GM10248 (cell line): ENCODE results near the gene TFIP11.

Source experiments
- CTCF ChIA-PET: fragments of 300-600 bp; sonication (Branson Sonifier 250); formaldehyde crosslinking; extraction: SDS; loops from one replicate; lab custom pipeline; 2021; ENCODE audit warnings: antibody characterized with exemption; lab: Yijun Ruan, JAX
- POLR2A ChIA-PET: fragments of 350-650 bp; sonication (Branson Sonifier 250); formaldehyde crosslinking; extraction: SDS; loops from one replicate; lab custom pipeline; 2020; ENCODE audit warnings: antibody characterized with exemption; lab: Yijun Ruan, JAX
- DNase-seq: peaks from one replicate; pipeline ENCODE4 v3.0.0; 2012; ENCODE audit errors: extremely low spot score
- TF ChIP-seq, protein P1 (sequence below): IDR thresholded peaks from 2 replicates; pipeline ENCODE4 v1.5.1; 2012; ENCODE audit warnings: mild to moderate bottlenecking, low read depth; ENCODE audit errors: extremely low read depth, missing control alignments, control extremely low read depth

Gene TFIP11

GRCh38 chr22:26480611-26480932 is 31.7 kb downstream of the TFIP11 start:
- POLR2A ChIA-PET = interaction anchor here (1.1 kb wide), 1 partner anchor 10 kb away, joined by 3 read pairs; no protein-coding TSS in a partner anchor
- no peak for DNase-seq
- TF ChIP-seq, protein P1, sequence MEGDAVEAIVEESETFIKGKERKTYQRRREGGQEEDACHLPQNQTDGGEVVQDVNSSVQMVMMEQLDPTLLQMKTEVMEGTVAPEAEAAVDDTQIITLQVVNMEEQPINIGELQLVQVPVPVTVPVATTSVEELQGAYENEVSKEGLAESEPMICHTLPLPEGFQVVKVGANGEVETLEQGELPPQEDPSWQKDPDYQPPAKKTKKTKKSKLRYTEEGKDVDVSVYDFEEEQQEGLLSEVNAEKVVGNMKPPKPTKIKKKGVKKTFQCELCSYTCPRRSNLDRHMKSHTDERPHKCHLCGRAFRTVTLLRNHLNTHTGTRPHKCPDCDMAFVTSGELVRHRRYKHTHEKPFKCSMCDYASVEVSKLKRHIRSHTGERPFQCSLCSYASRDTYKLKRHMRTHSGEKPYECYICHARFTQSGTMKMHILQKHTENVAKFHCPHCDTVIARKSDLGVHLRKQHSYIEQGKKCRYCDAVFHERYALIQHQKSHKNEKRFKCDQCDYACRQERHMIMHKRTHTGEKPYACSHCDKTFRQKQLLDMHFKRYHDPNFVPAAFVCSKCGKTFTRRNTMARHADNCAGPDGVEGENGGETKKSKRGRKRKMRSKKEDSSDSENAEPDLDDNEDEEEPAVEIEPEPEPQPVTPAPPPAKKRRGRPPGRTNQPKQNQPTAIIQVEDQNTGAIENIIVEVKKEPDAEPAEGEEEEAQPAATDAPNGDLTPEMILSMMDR = no peak
- CTCF ChIA-PET = interaction anchor here (1.4 to 5.5 kb wide), 3 partner anchors 12 to 185 kb away, joined by 4 to 28 read pairs (median 7); no protein-coding TSS in a partner anchor

- DNase-seq = no peak
- CTCF ChIA-PET = interaction anchor here (1.1 to 5.5 kb wide), 9 partner anchors 11 to 185 kb away, joined by 3 to 28 read pairs (median 4); no protein-coding TSS in a partner anchor
- TF ChIP-seq, protein P1 = no peak
- POLR2A ChIA-PET = no interaction called here
Measured at GRCh38 chr22:26479792-26480610, 32.3 kb downstream of the TFIP11 start.

GRCh38 chr22:26479043-26479791 is 33.1 kb downstream of the TFIP11 start:
- ChIA-PET POLR2A (no interaction called here), CTCF (interaction anchor here (0.9 to 1.5 kb wide), 9 partner anchors 9 to 186 kb away, joined by 3 to 8 read pairs (median 3); no protein-coding TSS in a partner anchor)
- TF ChIP-seq, protein P1 = no peak
- DNase-seq = no peak

GRCh38 chr22:26477341-26477731 is 34.9 kb downstream of the TFIP11 start:
- ChIA-PET POLR2A (no interaction called here), CTCF (no interaction called here)
- no peak for DNase-seq
- TF ChIP-seq, protein P1 = no peak

DNA sequence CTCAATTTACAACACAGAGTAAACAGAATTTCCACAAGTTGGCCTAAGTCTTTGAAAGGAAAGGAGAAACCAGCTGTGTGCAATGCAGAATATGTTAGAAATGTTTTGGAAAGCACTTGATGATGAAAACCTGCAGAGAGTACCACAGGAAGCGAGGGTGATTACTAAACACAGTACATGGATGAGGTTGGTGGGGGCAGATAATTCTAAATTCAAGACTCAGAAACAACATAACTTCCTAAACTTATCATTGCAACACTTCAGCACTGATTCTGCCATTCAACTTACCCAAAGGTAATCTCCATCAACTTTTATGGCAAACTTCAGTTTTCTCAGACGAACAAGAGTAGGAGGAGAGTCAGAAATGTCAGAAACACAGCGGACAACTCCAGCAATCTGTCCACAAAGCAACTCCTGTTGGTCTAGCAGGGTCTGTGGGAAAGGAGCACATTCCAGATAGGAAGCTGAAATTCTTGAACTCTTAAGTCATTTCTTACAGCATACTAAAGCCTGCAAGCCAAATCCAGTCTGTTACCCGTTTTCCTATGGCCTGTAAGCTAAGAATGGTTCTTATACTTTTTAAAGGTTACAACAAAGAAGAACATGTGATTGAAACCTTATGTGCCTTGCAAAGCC is 35.5 kb downstream of the TFIP11 start:
- no peak for DNase-seq
- CTCF ChIA-PET = no interaction called here
- TF ChIP-seq, protein P1 = no peak
- POLR2A ChIA-PET = interaction anchor here (0.6 kb wide), 1 partner anchor 16 kb away, joined by 4 read pairs; no protein-coding TSS in a partner anchor

- ChIA-PET POLR2A (no interaction called here), CTCF (interaction anchor here (0.7 to 1.6 kb wide), 2 partner anchors 28 to 82 kb away, joined by 3 to 4 read pairs; no protein-coding TSS in a partner anchor)
- TF ChIP-seq, protein P1 = no peak
- no peak for DNase-seq
Measured at GRCh38 chr22:26474682-26475081, 37.6 kb downstream of the TFIP11 start.
